Brain microvascular endothelial cell (primary cell): ENCODE results near the gene HYCC2.
A peak's percentile ranks its signal among the peaks of the same experiment; 100 is the strongest.

Source experiments
- DNase-seq: peaks from one replicate; pipeline ENCODE4 v3.0.0-alpha.2; 2020
- H3K27ac ChIP-seq: fragments of 250-450 bp; sonication (Bioruptor Pico); 2 replicates; pipeline ENCODE4 v1.5.1; 2020; ENCODE audit warnings: mild to moderate bottlenecking, moderate library complexity
- H3K27me3 ChIP-seq: fragments of 250-450 bp; sonication (Bioruptor Pico); replicated peaks from 2 replicates; pipeline ENCODE4 v1.5.1; 2020; ENCODE audit warnings: mild to moderate bottlenecking
- H3K36me3 ChIP-seq: fragments of 250-450 bp; sonication (Bioruptor Pico); replicated peaks from 2 replicates; pipeline ENCODE4 v1.5.1; 2020; ENCODE audit warnings: mild to moderate bottlenecking
- H3K4me3 ChIP-seq: 2 replicates; pipeline ENCODE4 v1.5.1; 2011; ENCODE audit warnings: low read depth, mild to moderate bottlenecking, control low read depth, low read length, moderate library complexity
- in situ Hi-C: cut with HindIII; loops from 2 replicates; pipeline ENCODE4 v1.10.0; 2017; ENCODE audit warnings: low sequenced_read_pairs, low pct_ligation_motif_present
- TF ChIP-seq, protein P1 (sequence below): IDR thresholded peaks from 2 replicates; pipeline ENCODE4 v1.5.1; 2011; ENCODE audit warnings: low read depth, mild to moderate bottlenecking, moderate library complexity, low read length, control low read depth, inconsistent platforms; ENCODE audit errors: missing control alignments

The HYCC2 gene

DNA sequence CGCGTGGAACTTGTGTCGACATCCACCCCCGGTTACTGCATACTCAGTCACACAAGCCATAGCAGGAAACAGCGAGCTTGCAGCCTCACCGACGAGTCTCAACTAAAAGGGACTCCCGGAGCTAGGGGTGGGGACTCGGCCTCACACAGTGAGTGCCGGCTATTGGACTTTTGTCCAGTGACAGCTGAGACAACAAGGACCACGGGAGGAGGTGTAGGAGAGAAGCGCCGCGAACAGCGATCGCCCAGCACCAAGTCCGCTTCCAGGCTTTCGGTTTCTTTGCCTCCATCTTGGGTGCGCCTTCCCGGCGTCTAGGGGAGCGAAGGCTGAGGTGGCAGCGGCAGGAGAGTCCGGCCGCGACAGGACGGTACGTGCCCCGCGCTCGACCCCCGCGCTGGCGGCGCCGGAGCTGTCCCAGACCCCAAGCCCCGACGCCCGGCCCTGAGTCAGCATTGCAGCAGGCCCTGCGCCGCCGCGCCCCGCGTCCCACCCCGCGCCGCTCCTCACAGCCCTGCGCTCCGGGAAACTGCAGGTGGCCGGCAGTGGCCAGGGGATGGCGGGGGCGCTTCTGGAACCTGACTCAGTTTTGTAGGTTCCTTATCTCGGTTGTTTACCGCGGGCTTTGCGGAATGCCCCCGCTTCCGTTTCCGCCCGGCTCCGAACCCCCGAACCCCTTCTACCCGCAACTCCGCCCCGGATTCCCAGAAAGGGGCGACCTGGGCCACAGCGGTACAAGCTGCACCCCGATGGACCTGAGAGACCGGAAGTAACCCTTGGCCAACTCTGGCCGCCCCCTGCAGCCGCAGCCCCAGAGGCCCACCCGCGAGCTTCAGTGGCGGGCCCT lies 44.9 kb upstream of the HYCC2 start, which contains the start of gene CFLAR:
Gene CFLAR (plus strand): TSS at position 50 of the 844 bp plus-strand sequence. CDS start 13,702 bp downstream, outside the sequence.
- Histone ChIP-seq H3K27ac (peak within 1 kb of the TSS; percentile 97), H3K4me3 (peak within 1 kb of the TSS; percentile 74), H3K27me3 (no peaks in the 10 kb centered on the region), H3K36me3 (no peaks in the 10 kb centered on the region)
- peak; percentile 91 for DNase-seq
- in situ Hi-C loops: no loop called here
- TF ChIP-seq, protein P1, sequence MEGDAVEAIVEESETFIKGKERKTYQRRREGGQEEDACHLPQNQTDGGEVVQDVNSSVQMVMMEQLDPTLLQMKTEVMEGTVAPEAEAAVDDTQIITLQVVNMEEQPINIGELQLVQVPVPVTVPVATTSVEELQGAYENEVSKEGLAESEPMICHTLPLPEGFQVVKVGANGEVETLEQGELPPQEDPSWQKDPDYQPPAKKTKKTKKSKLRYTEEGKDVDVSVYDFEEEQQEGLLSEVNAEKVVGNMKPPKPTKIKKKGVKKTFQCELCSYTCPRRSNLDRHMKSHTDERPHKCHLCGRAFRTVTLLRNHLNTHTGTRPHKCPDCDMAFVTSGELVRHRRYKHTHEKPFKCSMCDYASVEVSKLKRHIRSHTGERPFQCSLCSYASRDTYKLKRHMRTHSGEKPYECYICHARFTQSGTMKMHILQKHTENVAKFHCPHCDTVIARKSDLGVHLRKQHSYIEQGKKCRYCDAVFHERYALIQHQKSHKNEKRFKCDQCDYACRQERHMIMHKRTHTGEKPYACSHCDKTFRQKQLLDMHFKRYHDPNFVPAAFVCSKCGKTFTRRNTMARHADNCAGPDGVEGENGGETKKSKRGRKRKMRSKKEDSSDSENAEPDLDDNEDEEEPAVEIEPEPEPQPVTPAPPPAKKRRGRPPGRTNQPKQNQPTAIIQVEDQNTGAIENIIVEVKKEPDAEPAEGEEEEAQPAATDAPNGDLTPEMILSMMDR: no peak

DNA sequence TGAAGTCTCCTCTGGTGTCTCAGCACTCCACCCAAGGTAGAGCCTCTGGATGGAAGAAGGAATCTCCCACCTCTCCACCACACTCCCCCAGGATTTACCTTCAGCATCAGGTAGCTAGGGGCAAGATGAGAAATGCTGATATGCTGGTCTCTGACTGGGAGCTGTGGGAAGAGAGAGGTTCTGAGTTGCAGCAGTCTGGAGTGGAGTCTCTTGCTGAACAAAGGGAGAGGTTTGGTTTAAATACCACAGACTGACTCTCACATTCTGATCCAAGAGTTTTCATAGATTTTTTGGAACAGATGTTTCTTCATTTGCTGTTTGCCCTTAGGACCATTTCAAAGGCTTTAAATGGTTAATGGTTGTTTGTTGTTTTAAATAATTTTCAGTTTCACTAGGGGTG lies 43.4 kb upstream of the HYCC2 start:
- in situ Hi-C loops: no loop called here
- Histone ChIP-seq H3K27ac (peak overlapping the region; percentile 23), H3K4me3 (no peak overlapping the region), H3K27me3 (no peaks in the 10 kb centered on the region), H3K36me3 (no peaks in the 10 kb centered on the region)
- DNase-seq: no peak
- TF ChIP-seq, protein P1: no peak

DNA sequence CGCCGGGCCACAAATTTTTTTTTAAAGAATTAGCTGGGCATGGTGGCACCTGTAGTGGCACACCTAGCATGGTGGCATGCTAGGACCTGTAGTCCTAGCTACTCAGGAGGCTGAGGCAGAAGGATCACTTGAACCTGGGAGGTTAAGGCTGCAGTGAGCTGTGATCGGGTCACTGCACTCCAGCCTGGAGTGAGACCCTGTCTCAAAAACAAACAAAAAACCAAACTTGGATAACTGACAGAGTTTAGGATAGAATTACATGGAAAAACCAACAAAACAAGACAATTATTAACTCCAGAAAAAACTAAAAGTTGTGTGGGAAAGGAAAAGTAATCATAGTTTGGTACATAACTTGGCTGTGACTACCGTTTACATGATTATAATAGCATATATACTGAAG lies 42.9 kb upstream of the HYCC2 start:
- no peaks in the 10 kb centered on the region for H3K27me3 ChIP-seq
- TF ChIP-seq, protein P1: no peak
- no peak overlapping the region for H3K27ac ChIP-seq
- in situ Hi-C loops: no loop called here
- no peaks in the 10 kb centered on the region for H3K36me3 ChIP-seq
- no peak overlapping the region for H3K4me3 ChIP-seq
- DNase-seq: no peak

DNA sequence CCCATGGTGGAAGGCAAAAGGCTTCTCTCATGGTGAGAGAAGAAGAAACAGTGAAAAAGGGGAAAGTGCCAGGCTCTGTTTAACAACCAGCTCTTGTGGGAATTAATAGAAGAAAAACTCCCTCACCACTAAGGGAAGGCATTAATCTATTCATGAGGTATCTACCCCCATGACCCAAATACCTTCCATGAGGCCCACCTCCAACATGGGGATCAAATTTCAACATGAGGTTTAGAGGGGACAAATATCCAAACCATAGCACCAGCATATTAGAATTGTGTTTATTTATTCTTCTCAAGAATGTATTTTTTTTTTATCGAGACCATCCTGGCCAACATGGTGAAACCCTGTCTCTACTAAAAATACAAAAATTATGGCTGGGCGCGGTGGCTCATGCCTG lies 39.6 kb upstream of the HYCC2 start:
- H3K27ac ChIP-seq: no peak overlapping the region
- TF ChIP-seq, protein P1: no peak
- DNase-seq: no peak
- H3K4me3 ChIP-seq: no peak overlapping the region
- in situ Hi-C loops: no loop called here
- no peaks in the 10 kb centered on the region for H3K36me3 ChIP-seq
- no peaks in the 10 kb centered on the region for H3K27me3 ChIP-seq

DNA sequence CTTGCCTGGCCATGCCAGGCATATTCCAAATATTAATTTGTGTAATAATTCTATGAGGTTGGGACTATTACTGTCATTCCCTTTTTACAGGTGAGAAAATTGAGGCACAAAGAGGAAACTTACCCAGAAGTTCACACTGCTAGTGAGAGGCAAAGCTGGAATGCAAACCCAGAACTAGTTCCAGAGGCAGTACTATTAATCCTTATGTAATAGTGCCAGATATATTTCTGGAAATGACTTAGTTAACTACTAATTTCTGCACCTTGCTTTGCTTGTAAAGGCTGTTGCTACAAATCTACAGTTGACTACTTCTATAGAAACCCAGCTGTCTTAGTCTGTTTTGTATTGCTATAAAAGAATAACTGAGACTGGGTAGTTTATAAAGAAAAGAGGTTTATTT lies 39.1 kb upstream of the HYCC2 start:
- H3K36me3 ChIP-seq: no peaks in the 10 kb centered on the region
- in situ Hi-C loops: no loop called here
- H3K27ac ChIP-seq: no peak overlapping the region
- H3K27me3 ChIP-seq: no peaks in the 10 kb centered on the region
- DNase-seq: no peak
- no peak overlapping the region for H3K4me3 ChIP-seq
- TF ChIP-seq, protein P1: no peak
